Measurements from ENCODE around the gene NEU3.

NEU3 gene

DNA sequence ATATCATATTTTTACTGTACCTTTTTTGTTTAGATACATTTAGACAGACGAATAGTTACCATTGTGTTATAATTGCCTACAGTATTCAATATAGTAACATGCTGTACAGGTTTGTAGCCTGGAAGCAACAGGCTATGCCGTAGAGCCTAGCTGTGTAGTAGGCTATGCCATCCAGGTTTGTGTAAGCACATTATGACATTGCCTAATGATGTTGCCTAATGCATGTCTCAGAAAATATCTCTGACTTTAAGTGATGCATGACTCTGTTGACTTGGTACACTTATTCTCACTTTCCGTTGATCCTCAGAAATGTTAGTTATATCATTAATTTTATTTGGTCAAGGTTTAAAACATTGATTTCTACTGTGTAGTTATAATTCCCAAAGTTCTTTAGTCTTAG lies 68.1 kb downstream of the NEU3 start:
- Histone ChIP-seq H3K4me3 (ENCODE audit: low read depth, low read length) (no peak overlapping the region), H3K27me3 (ENCODE audit: insufficient read depth, low read depth, severe bottlenecking) (no peaks in the 10 kb centered on the region), H3K9me3 (ENCODE audit: severe bottlenecking) (no peaks in the 10 kb centered on the region), H3K27ac (no peak overlapping the region), H3K36me3 (no peaks in the 10 kb centered on the region)
- no peak for DNase-seq
- TF ChIP-seq, protein P1, sequence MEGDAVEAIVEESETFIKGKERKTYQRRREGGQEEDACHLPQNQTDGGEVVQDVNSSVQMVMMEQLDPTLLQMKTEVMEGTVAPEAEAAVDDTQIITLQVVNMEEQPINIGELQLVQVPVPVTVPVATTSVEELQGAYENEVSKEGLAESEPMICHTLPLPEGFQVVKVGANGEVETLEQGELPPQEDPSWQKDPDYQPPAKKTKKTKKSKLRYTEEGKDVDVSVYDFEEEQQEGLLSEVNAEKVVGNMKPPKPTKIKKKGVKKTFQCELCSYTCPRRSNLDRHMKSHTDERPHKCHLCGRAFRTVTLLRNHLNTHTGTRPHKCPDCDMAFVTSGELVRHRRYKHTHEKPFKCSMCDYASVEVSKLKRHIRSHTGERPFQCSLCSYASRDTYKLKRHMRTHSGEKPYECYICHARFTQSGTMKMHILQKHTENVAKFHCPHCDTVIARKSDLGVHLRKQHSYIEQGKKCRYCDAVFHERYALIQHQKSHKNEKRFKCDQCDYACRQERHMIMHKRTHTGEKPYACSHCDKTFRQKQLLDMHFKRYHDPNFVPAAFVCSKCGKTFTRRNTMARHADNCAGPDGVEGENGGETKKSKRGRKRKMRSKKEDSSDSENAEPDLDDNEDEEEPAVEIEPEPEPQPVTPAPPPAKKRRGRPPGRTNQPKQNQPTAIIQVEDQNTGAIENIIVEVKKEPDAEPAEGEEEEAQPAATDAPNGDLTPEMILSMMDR (IDR thresholded peaks at IDR 0.05; ENCODE audit: low read depth, low read length): no peak

DNA sequence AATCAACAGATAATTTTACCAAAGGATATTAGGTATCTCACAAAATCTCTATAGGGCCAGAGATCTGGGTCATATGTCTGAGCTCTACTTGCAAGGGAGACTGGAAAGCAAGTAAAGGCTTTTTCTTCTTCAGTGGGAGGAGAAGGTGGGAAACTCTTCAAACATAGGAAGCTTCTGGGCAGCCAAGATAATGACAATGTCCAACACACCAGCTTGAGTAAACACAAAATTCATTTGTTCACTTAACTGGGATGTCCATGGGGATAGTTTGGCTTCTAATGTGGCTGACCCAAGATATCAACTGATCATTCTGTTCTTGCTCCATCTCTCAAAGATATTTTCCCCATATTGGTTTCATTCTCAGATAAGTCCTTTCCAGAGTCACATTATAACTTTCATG lies 70.6 kb downstream of the NEU3 start:
- TF ChIP-seq, protein P1 (IDR thresholded peaks at IDR 0.05; ENCODE audit: low read depth, low read length): no peak
- no peak for DNase-seq
- Histone ChIP-seq H3K36me3 (no peaks in the 10 kb centered on the region), H3K27me3 (ENCODE audit: insufficient read depth, low read depth, severe bottlenecking) (no peaks in the 10 kb centered on the region), H3K4me3 (ENCODE audit: low read depth, low read length) (no peak overlapping the region), H3K9me3 (ENCODE audit: severe bottlenecking) (no peaks in the 10 kb centered on the region), H3K27ac (no peak overlapping the region)

DNA sequence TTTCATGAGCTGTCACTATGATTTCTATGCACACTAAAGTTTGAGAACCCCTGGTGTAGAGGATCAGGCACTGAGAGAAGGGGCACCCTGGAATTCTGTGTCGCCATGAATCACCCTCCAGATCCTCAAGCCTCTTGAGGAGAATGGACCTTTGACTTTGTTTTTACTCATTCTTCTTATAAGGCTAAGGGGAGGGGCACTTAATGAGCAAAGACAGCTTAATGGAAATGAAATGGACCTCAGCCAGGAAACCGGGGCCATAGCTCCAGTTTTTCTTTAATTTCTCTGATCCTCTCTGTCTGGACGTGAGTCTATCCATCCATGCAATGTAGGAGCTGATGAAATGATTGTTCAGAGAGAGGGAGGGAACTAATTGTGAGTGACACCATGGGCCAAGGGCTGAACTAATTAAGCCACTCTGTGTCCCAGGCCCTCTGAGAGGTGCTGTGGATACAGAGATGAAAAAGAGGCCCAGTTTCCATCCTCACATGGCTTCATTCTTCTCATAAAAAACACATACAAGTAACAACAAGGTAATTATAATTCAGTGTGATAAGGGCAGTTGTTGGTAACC lies 75.1 kb downstream of the NEU3 start:
- H3K4me3 ChIP-seq (ENCODE audit: low read depth, low read length): no peak overlapping the region
- H3K27ac ChIP-seq: no peak overlapping the region
- no peak for DNase-seq
- TF ChIP-seq, protein P1 (IDR thresholded peaks at IDR 0.05; ENCODE audit: low read depth, low read length): no peak
- no peaks in the 10 kb centered on the region for H3K36me3 ChIP-seq
- H3K27me3 ChIP-seq (ENCODE audit: insufficient read depth, low read depth, severe bottlenecking): no peaks in the 10 kb centered on the region
- no peaks in the 10 kb centered on the region for H3K9me3 ChIP-seq (ENCODE audit: severe bottlenecking)

DNA sequence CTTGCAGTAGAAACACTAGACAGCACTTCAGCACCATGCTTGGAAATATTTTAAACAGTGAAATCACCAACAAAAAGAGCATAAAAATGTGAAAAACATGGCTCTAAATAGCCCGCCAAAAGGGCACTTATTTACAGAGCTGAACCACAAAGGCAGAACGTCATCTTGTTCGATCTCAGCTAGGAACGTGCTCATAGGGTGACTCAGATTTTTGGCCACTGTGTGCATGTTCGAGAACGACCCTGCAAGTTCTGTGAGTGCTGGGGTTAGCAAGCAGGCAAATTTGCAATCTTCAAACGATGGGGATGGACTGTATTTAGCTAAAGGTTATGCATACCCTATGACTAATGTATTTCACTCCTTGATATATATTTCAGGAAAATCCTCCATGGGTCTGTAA lies 77.3 kb downstream of the NEU3 start:
- H3K27me3 ChIP-seq (ENCODE audit: insufficient read depth, low read depth, severe bottlenecking): no peaks in the 10 kb centered on the region
- no peak overlapping the region for H3K4me3 ChIP-seq (ENCODE audit: low read depth, low read length)
- TF ChIP-seq, protein P1 (IDR thresholded peaks at IDR 0.05; ENCODE audit: low read depth, low read length): no peak
- DNase-seq: no peak
- no peaks in the 10 kb centered on the region for H3K36me3 ChIP-seq
- no peak overlapping the region for H3K27ac ChIP-seq
- no peaks in the 10 kb centered on the region for H3K9me3 ChIP-seq (ENCODE audit: severe bottlenecking)
